H9 (cell line): ENCODE measurements around the gene IMPA2. TPM values are rescaled to one million over a fixed set of nuclear protein-coding genes. Genes with fewer than 3 reads are reported as not detected.

Experiments used
- DNase-seq: peaks from one replicate; pipeline ENCODE4 v3.0.0-alpha.2; 2017
- H2AFZ ChIP-seq: one replicate; pipeline ENCODE4 v1.6.1; 2013; ENCODE audit warnings: mild to moderate bottlenecking, low read length, control low read depth, moderate library complexity
- H2AK5ac ChIP-seq: 2 replicates; pipeline ENCODE4 v1.6.1; 2013; ENCODE audit warnings: low read length, control low read depth, mixed read lengths; ENCODE audit not compliant: insufficient read length
- H2BK120ac ChIP-seq: one replicate; pipeline ENCODE4 v1.6.1; 2013; ENCODE audit warnings: low read depth, mild to moderate bottlenecking, low read length, control low read depth, inconsistent platforms; ENCODE audit not compliant: poor library complexity, severe bottlenecking
- H2BK12ac ChIP-seq: 2 replicates; pipeline ENCODE4 v1.6.1; 2013; ENCODE audit warnings: low read length, control low read depth, mixed read lengths, low read depth; ENCODE audit not compliant: insufficient read length
- H2BK15ac ChIP-seq: 2 replicates; pipeline ENCODE4 v1.6.1; 2013; ENCODE audit warnings: low read depth, low read length, control low read depth
- H2BK20ac ChIP-seq: one replicate; pipeline ENCODE4 v1.6.1; 2013; ENCODE audit warnings: low read depth, mild to moderate bottlenecking, low read length, control low read depth, inconsistent platforms; ENCODE audit not compliant: poor library complexity, severe bottlenecking
- H2BK5ac ChIP-seq: 2 replicates; pipeline ENCODE4 v1.6.1; 2013; ENCODE audit warnings: low read length, control low read depth, mixed read lengths; ENCODE audit not compliant: insufficient read length
- H3K14ac ChIP-seq: 2 replicates; pipeline ENCODE4 v1.6.1; 2013; ENCODE audit warnings: low read length, control low read depth; ENCODE audit not compliant: insufficient read depth
- H3K18ac ChIP-seq: 2 replicates; pipeline ENCODE4 v1.6.1; 2013; ENCODE audit warnings: low read depth, mild to moderate bottlenecking, mixed read lengths, low read length, control low read depth; ENCODE audit not compliant: insufficient read length
- H3K23ac ChIP-seq: 2 replicates; pipeline ENCODE4 v1.6.1; 2013; ENCODE audit warnings: low read length, control low read depth, mixed read lengths, low read depth; ENCODE audit not compliant: insufficient read length
- H3K23me2 ChIP-seq: 2 replicates; pipeline ENCODE4 v1.6.1; 2013; ENCODE audit warnings: low read depth, mild to moderate bottlenecking, mixed read lengths, low read length, control low read depth; ENCODE audit not compliant: insufficient read length, poor library complexity, severe bottlenecking
- H3K27ac ChIP-seq: 2 replicates; pipeline ENCODE4 v1.5.1; 2013; ENCODE audit warnings: low read length, control low read depth, mixed read lengths, low read depth; ENCODE audit not compliant: insufficient read length
- H3K27me3 ChIP-seq: 2 replicates; pipeline ENCODE4 v1.6.1; 2013; ENCODE audit warnings: low read length, control low read depth, inconsistent platforms; ENCODE audit not compliant: insufficient read depth
- H3K4ac ChIP-seq: 2 replicates; pipeline ENCODE4 v1.6.1; 2013; ENCODE audit warnings: low read depth, mild to moderate bottlenecking, control low read depth, inconsistent platforms, low read length, moderate library complexity
- H3K4me1 ChIP-seq: 2 replicates; pipeline ENCODE4 v1.6.1; 2013; ENCODE audit warnings: low read length, control low read depth, inconsistent platforms; ENCODE audit not compliant: insufficient read depth
- H3K4me2 ChIP-seq: 2 replicates; pipeline ENCODE4 v1.6.1; 2013; ENCODE audit warnings: low read length, control low read depth, mixed read lengths; ENCODE audit not compliant: insufficient read length, insufficient read depth
- H3K56ac ChIP-seq: 2 replicates; pipeline ENCODE4 v1.6.1; 2013; ENCODE audit warnings: low read depth, mild to moderate bottlenecking, mixed read lengths, low read length, control low read depth; ENCODE audit not compliant: insufficient read length
- H3K79me1 ChIP-seq: 2 replicates; pipeline ENCODE4 v1.6.1; 2013; ENCODE audit warnings: low read depth, mild to moderate bottlenecking, moderate library complexity, low read length, control low read depth, inconsistent platforms; ENCODE audit not compliant: insufficient read depth, poor library complexity, severe bottlenecking
- H3K79me2 ChIP-seq: 2 replicates; pipeline ENCODE4 v1.6.1; 2013; ENCODE audit warnings: low read length, control low read depth, inconsistent platforms; ENCODE audit not compliant: insufficient read depth
- H3K9ac ChIP-seq: 2 replicates; pipeline ENCODE4 v1.6.1; 2013; ENCODE audit warnings: low read length, control low read depth, mixed read lengths; ENCODE audit not compliant: insufficient read length; ENCODE audit errors: extremely low read depth
- H3K9me3 ChIP-seq: one replicate; pipeline ENCODE4 v1.6.1; 2013; ENCODE audit warnings: low read depth, low read length, inconsistent platforms; ENCODE audit not compliant: control insufficient read depth
- H3T11ph ChIP-seq: one replicate; pipeline ENCODE4 v1.6.1; 2013; ENCODE audit warnings: mild to moderate bottlenecking, low read length, control low read depth, inconsistent platforms
- H4K20me1 ChIP-seq: one replicate; pipeline ENCODE4 v1.6.1; 2013; ENCODE audit not compliant: control insufficient read depth, insufficient read length, insufficient read depth
- H4K5ac ChIP-seq: 2 replicates; pipeline ENCODE4 v1.6.1; 2013; ENCODE audit warnings: low read depth, mild to moderate bottlenecking, mixed read lengths, low read length, control low read depth; ENCODE audit not compliant: insufficient read length
- H4K8ac ChIP-seq: replicated peaks from 2 replicates; pipeline ENCODE4 v1.6.1; 2013; ENCODE audit warnings: low read length, control low read depth, mixed read lengths, low read depth; ENCODE audit not compliant: insufficient read length
- H4K91ac ChIP-seq: 2 replicates; pipeline ENCODE4 v1.6.1; 2013; ENCODE audit warnings: low read depth, mild to moderate bottlenecking, moderate library complexity, mixed read lengths, low read length, control low read depth; ENCODE audit not compliant: insufficient read length
- H3K27ac Mint-ChIP-seq, 3 experiments: 2 replicates in 2 of 3; 3 replicates in 1 of 3; pipeline ENCODE4 v1.8.0; 2020 to 2021; ENCODE audit warnings: mixed read lengths in 3 of 3, mild to moderate bottlenecking in 1 of 3, moderate library complexity in 1 of 3
- H3K27me3 Mint-ChIP-seq: 2 replicates; pipeline ENCODE4 v1.8.0; 2021; ENCODE audit warnings: low read depth, mild to moderate bottlenecking, moderate library complexity, mixed read lengths
- H3K36me3 Mint-ChIP-seq, 3 experiments: 2 replicates in 2 of 3; 3 replicates in 1 of 3; pipeline ENCODE4 v1.8.0; 2020 to 2021; ENCODE audit warnings: low read depth in 3 of 3, mixed read lengths in 3 of 3; ENCODE audit not compliant: insufficient read depth in 1 of 3
- H3K4me1 Mint-ChIP-seq, 2 experiments: 2 replicates each; pipeline ENCODE4 v1.8.0; 2020; ENCODE audit warnings: mixed read lengths in 2 of 2
- H3K4me3 Mint-ChIP-seq, 2 experiments: 2 replicates in 1 of 2; 3 replicates in 1 of 2; pipeline ENCODE4 v1.8.0; 2020 to 2021; ENCODE audit warnings: mild to moderate bottlenecking in 2 of 2, mixed read lengths in 2 of 2, moderate library complexity in 1 of 2
- H3K9me3 Mint-ChIP-seq, 2 experiments: 2 replicates in 1 of 2; 3 replicates in 1 of 2; pipeline ENCODE4 v1.8.0; 2020; ENCODE audit warnings: mild to moderate bottlenecking in 2 of 2, mixed read lengths in 2 of 2, moderate library complexity in 1 of 2
- WGBS: extraction: QIAGEN DNeasy Blood & Tissue Kit; methylation state at CpG from one replicate; pipeline ENCODE4 v1.1.7; 2013; ENCODE audit warnings: missing lambda C conversion rate, low lambda C conversion rate, mixed read lengths; ENCODE audit not compliant: insufficient read length; ENCODE audit errors: extremely low coverage; 5-methylcytosine and 5-hydroxymethylcytosine counted together
- total RNA-seq: library from RNA; stranded (reverse); gene quantifications from 2 replicates; pipeline ENCODE4 v1.2.1, GENCODE V29; 2021
- TF ChIP-seq, protein P1 (sequence below): fragments of 200-600 bp; sonication (generic); conservative IDR thresholded peaks from 3 replicates; pipeline ENCODE4 v1.8.0; 2021; ENCODE audit warnings: antibody characterized with exemption, mild to moderate bottlenecking

The IMPA2 gene
- total RNA-seq, 1 experiment from 2014 or later, result 73.8 TPM

DNA sequence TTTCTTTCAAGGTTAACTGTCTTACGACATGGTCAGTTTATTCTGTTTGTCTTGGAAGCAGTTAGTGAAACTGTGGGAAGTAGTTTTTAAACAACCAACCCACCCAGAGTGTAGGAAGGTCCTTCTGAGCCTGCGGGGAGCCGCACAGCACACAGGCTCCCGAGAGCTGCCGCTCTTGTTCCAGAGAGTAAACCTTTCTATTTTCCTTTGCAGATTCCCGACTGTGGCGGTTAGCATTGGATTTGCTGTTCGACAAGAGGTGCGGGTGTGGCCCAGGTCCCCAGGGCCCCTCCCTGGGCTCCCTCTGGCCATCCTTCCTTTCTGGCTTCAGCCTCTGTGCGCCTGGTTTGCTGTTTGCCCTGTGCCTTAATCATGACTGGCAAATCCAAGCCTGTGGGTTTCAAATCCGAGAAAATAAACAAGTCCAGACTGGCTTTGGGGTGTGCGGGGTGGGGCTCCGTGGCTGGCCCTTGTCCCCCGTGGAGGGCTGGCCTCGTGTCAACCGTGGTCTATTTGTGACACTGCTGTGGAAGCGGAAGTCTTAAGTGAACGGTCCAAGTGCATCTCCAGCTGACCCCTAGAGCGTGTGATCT is 30.7 kb downstream of the IMPA2 start:
- Histone ChIP-seq H3K23ac (no peak overlapping the region), H2AK5ac (no peak overlapping the region), H3T11ph (no peak overlapping the region), H3K56ac (no peak overlapping the region), H3K4ac (no peak overlapping the region), H2BK15ac (no peak overlapping the region), H2AFZ (no peak overlapping the region), H3K27ac (no peak overlapping the region), H3K4me2 (no peak overlapping the region), H4K8ac (no peak overlapping the region), H4K20me1 (no peaks in the 10 kb centered on the region), H3K27me3 (no peaks in the 10 kb centered on the region), H4K5ac (no peak overlapping the region), H3K18ac (no peak overlapping the region), H4K91ac (no peak overlapping the region), H3K9ac (no peak overlapping the region), H2BK5ac (no peak overlapping the region), H2BK12ac (no peak overlapping the region), H3K79me1 (no peaks in the 10 kb centered on the region), H2BK120ac (no peak overlapping the region), H3K23me2 (no peaks in the 10 kb centered on the region), H2BK20ac (no peak overlapping the region), H3K9me3 (no peaks in the 10 kb centered on the region), H3K14ac (no peak overlapping the region), H3K4me1 (no peaks in the 10 kb centered on the region), H3K79me2 (no peaks in the 10 kb centered on the region)
- H3K4me3 Mint-ChIP-seq, result no peak overlapping the region; a peak in 1 of 5 replicates
- TF ChIP-seq, protein P1, sequence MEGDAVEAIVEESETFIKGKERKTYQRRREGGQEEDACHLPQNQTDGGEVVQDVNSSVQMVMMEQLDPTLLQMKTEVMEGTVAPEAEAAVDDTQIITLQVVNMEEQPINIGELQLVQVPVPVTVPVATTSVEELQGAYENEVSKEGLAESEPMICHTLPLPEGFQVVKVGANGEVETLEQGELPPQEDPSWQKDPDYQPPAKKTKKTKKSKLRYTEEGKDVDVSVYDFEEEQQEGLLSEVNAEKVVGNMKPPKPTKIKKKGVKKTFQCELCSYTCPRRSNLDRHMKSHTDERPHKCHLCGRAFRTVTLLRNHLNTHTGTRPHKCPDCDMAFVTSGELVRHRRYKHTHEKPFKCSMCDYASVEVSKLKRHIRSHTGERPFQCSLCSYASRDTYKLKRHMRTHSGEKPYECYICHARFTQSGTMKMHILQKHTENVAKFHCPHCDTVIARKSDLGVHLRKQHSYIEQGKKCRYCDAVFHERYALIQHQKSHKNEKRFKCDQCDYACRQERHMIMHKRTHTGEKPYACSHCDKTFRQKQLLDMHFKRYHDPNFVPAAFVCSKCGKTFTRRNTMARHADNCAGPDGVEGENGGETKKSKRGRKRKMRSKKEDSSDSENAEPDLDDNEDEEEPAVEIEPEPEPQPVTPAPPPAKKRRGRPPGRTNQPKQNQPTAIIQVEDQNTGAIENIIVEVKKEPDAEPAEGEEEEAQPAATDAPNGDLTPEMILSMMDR, result no peak
- peaks cover 2 to 5% of the 10 kb centered on the region in 2 experiments; a peak in 2 of 4 replicates for H3K4me1 Mint-ChIP-seq
- no peak for DNase-seq
- H3K36me3 Mint-ChIP-seq, result peaks cover 43 to 82% (median 62%) of the 10 kb centered on the region in 3 experiments
- peak overlapping the region in 1 of 3 experiments; percentile 71; a peak in 1 of 7 replicates for H3K27ac Mint-ChIP-seq
- H3K9me3 Mint-ChIP-seq, result no peaks in the 10 kb centered on the region
- no peaks in the 10 kb centered on the region; the same call in 1 of the 2 replicates for H3K27me3 Mint-ChIP-seq
- WGBS, result no CpG with 5 or more reads among the region's 19 CpGs
